ENCODE measurements around the gene ADD1.

ADD1 gene

DNA sequence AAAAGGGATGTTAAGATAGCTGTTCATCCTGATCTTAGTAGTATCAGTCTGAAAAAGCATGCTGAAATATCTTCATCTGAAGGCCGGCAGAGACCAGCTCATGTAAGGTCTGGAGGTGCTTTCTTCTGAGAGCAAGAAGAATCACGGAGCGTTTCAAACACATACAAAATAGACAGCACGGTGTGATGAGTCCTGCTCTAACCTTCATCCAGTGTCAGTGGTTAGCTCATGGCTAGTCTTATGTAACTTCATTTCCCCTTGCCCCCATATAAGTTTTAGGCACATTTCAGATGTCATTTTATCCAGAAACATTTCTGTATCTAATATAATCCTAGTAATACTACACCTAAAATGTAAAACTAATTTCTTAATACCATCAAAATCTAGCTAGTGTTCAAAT is 27.8 kb downstream of the ADD1 start:
- CTCF ChIA-PET = interaction anchor here (0.9 to 3.1 kb wide), 5 partner anchors 10 to 39 kb away, joined by 3 to 14 read pairs (median 3); no protein-coding TSS in a partner anchor
- no peak for DNase-seq (ENCODE audit: extremely low spot score)
- no peak for TF ChIP-seq CTCF (IDR thresholded peaks at IDR 0.05; ENCODE audit: control extremely low read depth, extremely low read depth, low read depth, missing control alignments)
- POLR2A ChIA-PET = no interaction called here

GRCh38 chr4:2871911-2872310 is 28.3 kb downstream of the ADD1 start:
- DNase-seq (ENCODE audit: extremely low spot score) = no peak
- no peak for TF ChIP-seq CTCF (IDR thresholded peaks at IDR 0.05; ENCODE audit: control extremely low read depth, extremely low read depth, low read depth, missing control alignments)
- POLR2A ChIA-PET = no interaction called here
- CTCF ChIA-PET = interaction anchor here (0.9 to 3.1 kb wide), 6 partner anchors 10 to 39 kb away, joined by 3 to 14 read pairs (median 3); no protein-coding TSS in a partner anchor

DNA sequence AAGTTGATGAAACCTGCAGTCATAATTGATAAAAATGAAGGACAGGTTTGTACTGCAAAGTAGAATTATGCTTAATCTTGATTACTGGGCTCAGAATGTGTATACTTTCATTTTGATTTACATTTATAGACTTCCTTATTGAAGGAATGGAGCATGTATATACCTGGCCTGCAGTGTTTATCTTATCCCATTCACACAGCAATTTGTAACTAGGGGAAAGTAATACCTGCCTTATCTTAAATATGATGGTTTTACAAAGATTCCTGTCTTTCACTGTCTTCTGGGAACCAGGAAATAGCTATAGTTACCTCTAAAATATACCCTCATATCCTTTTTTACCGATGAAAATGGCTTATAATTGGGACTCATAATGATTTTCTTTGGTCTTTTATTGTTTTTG is 29.7 kb downstream of the ADD1 start:
- ChIA-PET CTCF (interaction anchor here (1.3 to 3.1 kb wide), 2 partner anchors 9 to 12 kb away, joined by 4 to 14 read pairs; no protein-coding TSS in a partner anchor), POLR2A (no interaction called here)
- no peak for DNase-seq (ENCODE audit: extremely low spot score)
- TF ChIP-seq CTCF (IDR thresholded peaks at IDR 0.05; ENCODE audit: control extremely low read depth, extremely low read depth, low read depth, missing control alignments) = no peak

- POLR2A ChIA-PET = no interaction called here
- no peak for DNase-seq (ENCODE audit: extremely low spot score)
Measured at GRCh38 chr4:2874861-2875260, 31.2 kb downstream of the ADD1 start.

DNA sequence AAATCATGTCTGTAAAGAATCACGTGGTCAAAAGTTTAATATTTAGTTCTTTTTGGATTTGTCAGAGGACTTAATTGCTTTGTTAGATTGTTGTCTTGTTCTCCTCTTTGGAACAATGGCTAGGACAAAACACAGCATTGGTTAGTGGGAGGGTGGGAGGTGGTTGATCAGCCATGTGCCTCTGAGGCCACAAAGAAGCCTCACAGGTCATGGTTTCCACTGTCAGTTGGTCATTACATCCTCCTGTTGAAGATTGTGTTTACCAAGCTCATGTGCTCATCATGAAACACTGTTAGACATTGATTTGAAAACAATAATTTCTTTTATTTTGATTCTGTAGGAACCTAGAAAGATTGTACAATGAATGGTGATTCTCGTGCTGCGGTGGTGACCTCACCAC is 31.9 kb downstream of the ADD1 start:
- POLR2A ChIA-PET = no interaction called here
- TF ChIP-seq CTCF (IDR thresholded peaks at IDR 0.05; ENCODE audit: control extremely low read depth, extremely low read depth, low read depth, missing control alignments) = no peak
- DNase-seq (ENCODE audit: extremely low spot score) = no peak
- CTCF ChIA-PET = no interaction called here

More at GRCh38 chr4:2874861-2875260, 31.2 kb downstream of the ADD1 start:
- TF ChIP-seq CTCF (IDR thresholded peaks at IDR 0.05; ENCODE audit: control extremely low read depth, extremely low read depth, low read depth, missing control alignments) = no peak
- CTCF ChIA-PET = no interaction called here

DNA sequence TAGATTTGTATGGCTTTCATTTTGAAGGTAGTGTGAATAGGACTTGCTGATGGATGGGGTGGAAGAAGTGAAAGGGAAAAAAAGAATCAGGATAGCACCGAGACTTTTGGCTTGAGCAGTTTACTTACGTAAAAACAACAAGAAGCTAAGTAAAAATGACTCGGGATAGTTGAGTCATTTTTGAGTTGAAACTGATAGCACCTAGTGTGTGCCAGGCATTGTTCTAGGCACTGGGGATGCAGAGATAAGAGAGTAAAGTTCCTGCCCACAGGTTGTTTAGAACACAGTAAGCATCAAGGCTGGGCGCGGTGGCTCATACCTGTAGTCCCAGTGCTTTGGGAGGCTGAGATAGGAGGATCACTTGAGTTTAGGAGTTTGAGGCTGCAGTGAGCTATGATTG is 34.7 kb downstream of the ADD1 start:
- CTCF ChIA-PET = interaction anchor here (1.1 to 1.2 kb wide), 2 partner anchors 17 to 31 kb away, joined by 3 read pairs; no protein-coding TSS in a partner anchor
- no peak for DNase-seq (ENCODE audit: extremely low spot score)
- POLR2A ChIA-PET = no interaction called here
- no peak for TF ChIP-seq CTCF (IDR thresholded peaks at IDR 0.05; ENCODE audit: control extremely low read depth, extremely low read depth, low read depth, missing control alignments)

Data from GM10248 (cell line).